Vagina (tissue), 2 donors: ENCODE data around the gene BRINP3. TPM values are rescaled to one million over a fixed set of nuclear protein-coding genes. Genes with fewer than 3 reads are reported as not detected.

ENCODE experiments used
- DNase-seq, 2 donors: peaks; one replicate each; pipeline ENCODE4 v3.0.0-alpha.2; 2017; ENCODE audit errors: extremely low spot score in 2 of 2
- H3K27ac ChIP-seq: fragments of 200-600 bp; sonication (generic); one replicate; pipeline ENCODE4 v1.5.1; 2019
- H3K27me3 ChIP-seq: fragments of 200-600 bp; sonication (generic); one replicate; pipeline ENCODE4 v1.5.1; 2019
- H3K36me3 ChIP-seq, 2 donors: fragments of 200-600 bp; sonication (generic); one replicate each; pipeline ENCODE4 v1.5.1; 2017 to 2019
- H3K4me1 ChIP-seq: fragments of 200-600 bp; sonication (generic); one replicate; pipeline ENCODE4 v1.5.1; 2019
- H3K4me3 ChIP-seq, 2 donors: fragments of 200-600 bp; sonication (generic); 1 replicate in 1 of 2; 2 replicates in 1 of 2; pipeline ENCODE4 v1.5.1; 2016 to 2019
- H3K9me3 ChIP-seq: fragments of 200-600 bp; sonication (generic); one replicate; pipeline ENCODE4 v1.5.1; 2019
- CTCF ChIP-seq, 3 experiments: fragments of 450-650 bp in 2 of 3; fragments of 200-600 bp in 1 of 3; sonication (generic) in 1 of 3; IDR thresholded peaks; one replicate each; pipeline ENCODE4 v1.5.1; 2017 to 2019; ENCODE audit warnings: antibody characterized with exemption in 3 of 3, mild to moderate bottlenecking in 2 of 3, moderate library complexity in 2 of 3
- POLR2A ChIP-seq, 2 donors: fragments of 450-650 bp; IDR thresholded peaks; one replicate each; pipeline ENCODE4 v1.6.1; 2017; ENCODE audit warnings: antibody characterized with exemption in 2 of 2, mild to moderate bottlenecking in 2 of 2, moderate library complexity in 2 of 2
- POLR2AphosphoS5 ChIP-seq, 2 donors: sonication (generic); formaldehyde crosslinking; IDR thresholded peaks; one replicate each; pipeline ENCODE4 v1.9.0; 2017; ENCODE audit warnings: antibody characterized with exemption in 2 of 2, mild to moderate bottlenecking in 2 of 2, low read depth in 1 of 2; ENCODE audit not compliant: insufficient read depth in 1 of 2
- intact Hi-C: fragments of 100-400 bp; cut with DNase I; formaldehyde crosslinking; loops from one replicate; pipeline ENCODE4 v1.15.1; 2023
- total RNA-seq: library from RNA; depleted of rRNA; stranded (reverse); fragments of >200 nt; gene quantifications from one replicate; pipeline ENCODE4 v1.2.3, GENCODE V29; 2016

BRINP3 gene
- total RNA-seq, 1 donor from 2014 or later, result not detected

GRCh38 chr1:190252046-190252445 lies 225.6 kb downstream of the BRINP3 start:
- no peak for TF ChIP-seq POLR2A (IDR thresholded peaks at IDR 0.05)
- no peak for TF ChIP-seq CTCF (IDR thresholded peaks at IDR 0.05)
- TF ChIP-seq POLR2AphosphoS5 (IDR thresholded peaks at IDR 0.05; ENCODE audit: insufficient read depth in 1 of 2, low read depth in 1 of 2), result no peak
- Histone ChIP-seq H3K4me3 (no peak overlapping the region), H3K36me3 (no peaks in the 10 kb centered on the region), H3K4me1 (no peaks in the 10 kb centered on the region), H3K9me3 (no peaks in the 10 kb centered on the region), H3K27ac (no peak overlapping the region), H3K27me3 (no peaks in the 10 kb centered on the region)
- DNase-seq, result no peak
- intact Hi-C loops, result no loop called here

GRCh38 chr1:190250368-190250767 lies 227.3 kb downstream of the BRINP3 start:
- H3K36me3 ChIP-seq, result no peaks in the 10 kb centered on the region
- no peaks in the 10 kb centered on the region for H3K9me3 ChIP-seq
- H3K27ac ChIP-seq, result no peak overlapping the region
- H3K27me3 ChIP-seq, result no peaks in the 10 kb centered on the region
- H3K4me3 ChIP-seq, result no peak overlapping the region
- intact Hi-C loops, result no loop called here
- DNase-seq, result no peak
- TF ChIP-seq POLR2A (IDR thresholded peaks at IDR 0.05) (no peak), POLR2AphosphoS5 (IDR thresholded peaks at IDR 0.05; ENCODE audit: insufficient read depth in 1 of 2, low read depth in 1 of 2) (no peak), CTCF (IDR thresholded peaks at IDR 0.05) (no peak)
- H3K4me1 ChIP-seq, result no peaks in the 10 kb centered on the region

- no peaks in the 10 kb centered on the region for H3K36me3 ChIP-seq
- no peak overlapping the region for H3K4me3 ChIP-seq
- H3K27ac ChIP-seq, result no peak overlapping the region
- no peaks in the 10 kb centered on the region for H3K4me1 ChIP-seq
- H3K9me3 ChIP-seq, result no peaks in the 10 kb centered on the region
- intact Hi-C loops, result no loop called here
- DNase-seq, result no peak
- TF ChIP-seq POLR2AphosphoS5 (IDR thresholded peaks at IDR 0.05; ENCODE audit: insufficient read depth in 1 of 2, low read depth in 1 of 2) (no peak), CTCF (IDR thresholded peaks at IDR 0.05) (no peak)
- H3K27me3 ChIP-seq, result no peaks in the 10 kb centered on the region
Observed at GRCh38 chr1:190244406-190244805, 233.3 kb downstream of the BRINP3 start.

- no peak for TF ChIP-seq POLR2A (IDR thresholded peaks at IDR 0.05)
- TF ChIP-seq POLR2AphosphoS5 (IDR thresholded peaks at IDR 0.05; ENCODE audit: insufficient read depth in 1 of 2, low read depth in 1 of 2), result no peak
- no peak for TF ChIP-seq CTCF (IDR thresholded peaks at IDR 0.05)
- H3K9me3 ChIP-seq, result no peaks in the 10 kb centered on the region
- no peaks in the 10 kb centered on the region for H3K36me3 ChIP-seq
Observed at GRCh38 chr1:190243056-190243455, 234.6 kb downstream of the BRINP3 start.

GRCh38 chr1:190226006-190226405 lies 251.7 kb downstream of the BRINP3 start:
- Histone ChIP-seq H3K9me3 (no peaks in the 10 kb centered on the region), H3K4me1 (no peaks in the 10 kb centered on the region), H3K27me3 (no peaks in the 10 kb centered on the region), H3K27ac (no peak overlapping the region), H3K36me3 (no peaks in the 10 kb centered on the region), H3K4me3 (no peak overlapping the region)
- TF ChIP-seq CTCF (IDR thresholded peaks at IDR 0.05) (no peak), POLR2A (IDR thresholded peaks at IDR 0.05) (no peak), POLR2AphosphoS5 (IDR thresholded peaks at IDR 0.05; ENCODE audit: insufficient read depth in 1 of 2, low read depth in 1 of 2) (no peak)
- DNase-seq, result no peak
- intact Hi-C loops, result no loop called here

More at GRCh38 chr1:190243056-190243455, 234.6 kb downstream of the BRINP3 start:
- Histone ChIP-seq H3K4me1 (no peaks in the 10 kb centered on the region), H3K27me3 (no peaks in the 10 kb centered on the region), H3K27ac (no peak overlapping the region), H3K4me3 (no peak overlapping the region)
- DNase-seq, result no peak
- intact Hi-C loops, result no loop called here
